GM23338 (cell line): ENCODE measurements around the gene CCDC38. TPM values are rescaled to one million over a fixed set of nuclear protein-coding genes. Genes with fewer than 3 reads are reported as not detected.

Experiments
- ATAC-seq: fragments of 200-7000 bp; cut with Tn5 transposase; 3 replicates; pipeline ENCODE4 v1.9.1; 2020
- DNase-seq: peaks from one replicate; pipeline ENCODE4 v3.0.0-alpha.2; 2015; ENCODE audit warnings: low spot score
- H2AFZ ChIP-seq: fragments of 200-600 bp; sonication (generic); 2 replicates; pipeline ENCODE4 v1.8.0; 2016; ENCODE audit warnings: antibody characterized with exemption, mild to moderate bottlenecking, moderate library complexity
- H3F3A ChIP-seq: fragments of 200-600 bp; sonication (generic); replicated peaks from 2 replicates; pipeline ENCODE4 v1.8.0; 2017; ENCODE audit warnings: antibody characterized with exemption, mixed run types, low read depth
- H3K27ac ChIP-seq: fragments of 200-600 bp; sonication (generic); 2 replicates; pipeline ENCODE4 v1.6.1; 2016; ENCODE audit warnings: low read depth
- H3K27me3 ChIP-seq: fragments of 200-600 bp; sonication (generic); 2 replicates; pipeline ENCODE4 v1.8.0; 2016; ENCODE audit warnings: mild to moderate bottlenecking, mixed run types, moderate library complexity; ENCODE audit not compliant: insufficient read depth
- H3K36me3 ChIP-seq: fragments of 200-600 bp; sonication (generic); 2 replicates; pipeline ENCODE4 v1.8.0; 2016; ENCODE audit warnings: mild to moderate bottlenecking; ENCODE audit not compliant: insufficient read depth
- H3K4me1 ChIP-seq: fragments of 200-600 bp; sonication (generic); 2 replicates; pipeline ENCODE4 v1.8.0; 2016; ENCODE audit warnings: mild to moderate bottlenecking, moderate library complexity; ENCODE audit not compliant: insufficient read depth
- H3K4me2 ChIP-seq: fragments of 200-600 bp; sonication (generic); 2 replicates; pipeline ENCODE4 v1.7.1; 2017; ENCODE audit warnings: mixed run types
- H3K4me3 ChIP-seq: fragments of 200-600 bp; sonication (generic); 2 replicates; pipeline ENCODE4 v1.6.1; 2016; ENCODE audit warnings: mixed run types
- H3K79me2 ChIP-seq: fragments of 200-600 bp; sonication (generic); replicated peaks from 2 replicates; pipeline ENCODE4 v1.8.0; 2017; ENCODE audit warnings: mild to moderate bottlenecking; ENCODE audit not compliant: insufficient read depth
- H3K9me2 ChIP-seq: fragments of 200-600 bp; sonication (generic); 2 replicates; pipeline ENCODE4 v1.8.0; 2017; ENCODE audit not compliant: insufficient read depth
- H4K20me1 ChIP-seq: fragments of 200-600 bp; sonication (generic); replicated peaks from 2 replicates; pipeline ENCODE4 v1.8.0; 2017; ENCODE audit warnings: mild to moderate bottlenecking; ENCODE audit not compliant: insufficient read depth
- H3K27ac Mint-ChIP-seq: 2 replicates; pipeline ENCODE4 v1.8.0; 2020; ENCODE audit warnings: inconsistent platforms, mild to moderate bottlenecking, moderate library complexity, mixed read lengths
- H3K27me3 Mint-ChIP-seq: 3 replicates; pipeline ENCODE4 v1.8.0; 2022; ENCODE audit warnings: low read depth, mild to moderate bottlenecking, moderate library complexity, mixed read lengths, inconsistent platforms; ENCODE audit not compliant: insufficient read depth, poor library complexity
- H3K36me3 Mint-ChIP-seq: 3 replicates; pipeline ENCODE4 v1.8.0; 2021; ENCODE audit warnings: low read depth, mild to moderate bottlenecking, inconsistent platforms, moderate library complexity, mixed read lengths
- H3K4me1 Mint-ChIP-seq: 3 replicates; pipeline ENCODE4 v1.8.0; 2020; ENCODE audit warnings: mild to moderate bottlenecking, inconsistent platforms, mixed read lengths
- H3K4me3 Mint-ChIP-seq: 3 replicates; pipeline ENCODE4 v1.8.0; 2021; ENCODE audit warnings: moderate library complexity, mild to moderate bottlenecking, inconsistent platforms, mixed read lengths
- H3K9me3 Mint-ChIP-seq: 3 replicates; pipeline ENCODE4 v1.8.0; 2020; ENCODE audit warnings: moderate library complexity, mild to moderate bottlenecking, inconsistent platforms, mixed read lengths
- CREB1 ChIP-seq: fragments of 250-450 bp; sonication (Bioruptor Pico); IDR thresholded peaks from 2 replicates; pipeline ENCODE4 v1.5.0; 2020; ENCODE audit warnings: low read depth, mild to moderate bottlenecking, moderate library complexity
- CTCF ChIP-seq, 2 experiments: fragments of 200-600 bp in 1 of 2; sonication (generic) in 1 of 2; conservative IDR thresholded peaks; 2 replicates each; pipeline versions ENCODE4 v1.5.1 to v1.6.1; 2016 to 2017; ENCODE audit warnings: antibody characterized with exemption in 2 of 2, low read depth in 2 of 2, mild to moderate bottlenecking in 2 of 2, moderate library complexity in 1 of 2
- ETS1 ChIP-seq: IDR thresholded peaks from 2 replicates; pipeline ENCODE4 v1.6.1; 2016; ENCODE audit warnings: antibody characterized with exemption
- JUNB ChIP-seq: IDR thresholded peaks from one replicate; pipeline ENCODE4 v1.6.1; 2016; ENCODE audit warnings: antibody characterized with exemption; ENCODE audit not compliant: unreplicated experiment
- POLR2AphosphoS5 ChIP-seq: IDR thresholded peaks from 2 replicates; pipeline ENCODE4 v1.6.1; 2016; ENCODE audit warnings: antibody characterized with exemption, low read depth
- STAT1 ChIP-seq: IDR thresholded peaks from one replicate; pipeline ENCODE4 v1.6.1; 2016; ENCODE audit warnings: antibody characterized with exemption; ENCODE audit not compliant: unreplicated experiment
- ZNF331 ChIP-seq: fragments of 250-450 bp; sonication (Bioruptor Pico); IDR thresholded peaks from 2 replicates; pipeline ENCODE4 v1.5.0; 2020; ENCODE audit warnings: low read depth, mild to moderate bottlenecking, moderate library complexity
- ZNF462 ChIP-seq: fragments of 250-450 bp; sonication (Bioruptor Pico); IDR thresholded peaks from 2 replicates; pipeline ENCODE4 v1.5.0; 2020; ENCODE audit warnings: mild to moderate bottlenecking, moderate library complexity
- polyA plus RNA-seq: library from polyadenylated mRNA; unstranded; fragments of >200 nt; fragmentation: Nextera tagmentation; extraction: Ambion mirVana; gene quantifications from 2 replicates; pipeline ENCODE4 v1.2.1, GENCODE V29; 2016
- total RNA-seq: library from RNA; depleted of rRNA; stranded (reverse); fragments of >200 nt; shearing (Covaris generic); gene quantifications from 2 replicates; pipeline ENCODE4 v1.2.3, GENCODE V29; 2014

The CCDC38 gene
- total and polyA plus RNA-seq, 2 experiments from 2014 or later, result not detected

GRCh38 chr12:95977764-95978305, 35.4 kb upstream of the CCDC38 start (continued):
- no peak for TF ChIP-seq ZNF462 (CRISPR knock-in tag)
- no peak for TF ChIP-seq CREB1 (CRISPR knock-in tag)
- TF ChIP-seq ZNF331, result no peak
- TF ChIP-seq STAT1, result no peak

- Mint-ChIP-seq H3K27me3 (no peaks in the 10 kb centered on the region), H3K9me3 (no peaks in the 10 kb centered on the region), H3K27ac (no peak overlapping the region), H3K36me3 (no peaks in the 10 kb centered on the region), H3K4me1 (peaks cover 12% of the 10 kb centered on the region; the same call in 1 of the 3 replicates), H3K4me3 (no peak overlapping the region)
- Histone ChIP-seq H3K4me2 (no peak overlapping the region), H4K20me1 (no peaks in the 10 kb centered on the region), H3F3A (no peaks in the 10 kb centered on the region), H3K4me1 (no peaks in the 10 kb centered on the region), H3K4me3 (no peak overlapping the region), H3K79me2 (no peaks in the 10 kb centered on the region), H3K36me3 (no peaks in the 10 kb centered on the region), H3K27me3 (no peaks in the 10 kb centered on the region), H2AFZ (peak overlapping the region; percentile 48; the same call in 1 of the 2 replicates), H3K9me2 (no peaks in the 10 kb centered on the region), H3K27ac (no peak overlapping the region)
- ATAC-seq, result no peak
- DNase-seq, result no peak
- no peak for TF ChIP-seq JUNB
- no peak for TF ChIP-seq CTCF (conservative IDR thresholded peaks at IDR 0.05; ENCODE audit: low read depth in 2 of 2)
- TF ChIP-seq CREB1 (CRISPR knock-in tag), result no peak
- no peak for TF ChIP-seq POLR2AphosphoS5
- TF ChIP-seq ETS1, result no peak
- TF ChIP-seq STAT1, result no peak
Observed at GRCh38 chr12:95976416-95976832, 34.0 kb upstream of the CCDC38 start.
